Stimulated activated CD8-positive, alpha-beta memory T cell treated with anti-CD3 and anti-CD28 coated beads, Interleukin-12 subunit alpha, Interleukin-12 subunit beta, amount 100 ng/mL, for 1 hour (primary cell): ENCODE results near the gene CSF2.

Experiments used
- DNase-seq: peaks from one replicate; pipeline ENCODE4 v3.0.0-alpha.2; 2020; ENCODE audit warnings: low read depth

CSF2 gene

GRCh38 chr5:132055441-132055807 is 18.2 kb upstream of the CSF2 start:
- DNase-seq, result no peak

GRCh38 chr5:132055808-132056609 is 17.6 kb upstream of the CSF2 start:
- peak; percentile 46 for DNase-seq

- DNase-seq, result no peak
Observed at GRCh38 chr5:132056610-132057497, 16.7 kb upstream of the CSF2 start.

DNA sequence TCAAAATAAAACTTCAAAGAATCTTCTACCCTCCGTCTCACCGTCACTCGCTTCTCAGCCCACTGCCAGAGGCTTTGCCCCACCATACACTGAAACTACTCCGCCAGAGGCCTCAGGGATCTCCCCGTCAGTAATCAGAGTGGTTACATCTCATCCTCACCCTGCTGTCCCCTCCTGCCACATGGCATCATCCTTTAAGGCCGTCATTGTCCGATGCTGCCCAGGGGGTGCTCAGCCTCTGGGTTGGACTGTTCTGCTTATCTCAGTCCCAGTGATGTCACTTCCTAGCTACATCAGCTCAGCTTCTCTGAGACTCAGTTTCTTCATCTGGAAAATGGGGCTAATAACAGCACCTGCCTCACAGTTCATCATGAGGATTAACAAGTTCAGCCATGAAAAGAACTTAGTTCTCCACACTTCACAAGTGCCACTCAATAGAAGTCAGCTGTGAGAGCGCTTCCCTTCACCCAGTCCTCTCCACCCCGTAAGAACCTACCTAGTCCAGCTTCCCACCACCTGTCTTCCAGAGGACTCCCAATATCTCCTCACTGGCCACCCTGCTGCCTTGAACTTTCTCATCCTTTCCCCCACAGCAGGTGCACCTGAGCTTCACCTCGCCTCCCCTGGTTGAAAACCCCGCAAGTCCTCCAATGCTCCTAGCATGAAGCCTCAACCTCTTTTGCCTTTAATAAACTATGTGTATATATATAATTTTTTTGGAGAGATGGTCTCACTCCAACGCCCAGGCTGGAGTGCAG is 15.9 kb upstream of the CSF2 start:
- no peak for DNase-seq

DNA sequence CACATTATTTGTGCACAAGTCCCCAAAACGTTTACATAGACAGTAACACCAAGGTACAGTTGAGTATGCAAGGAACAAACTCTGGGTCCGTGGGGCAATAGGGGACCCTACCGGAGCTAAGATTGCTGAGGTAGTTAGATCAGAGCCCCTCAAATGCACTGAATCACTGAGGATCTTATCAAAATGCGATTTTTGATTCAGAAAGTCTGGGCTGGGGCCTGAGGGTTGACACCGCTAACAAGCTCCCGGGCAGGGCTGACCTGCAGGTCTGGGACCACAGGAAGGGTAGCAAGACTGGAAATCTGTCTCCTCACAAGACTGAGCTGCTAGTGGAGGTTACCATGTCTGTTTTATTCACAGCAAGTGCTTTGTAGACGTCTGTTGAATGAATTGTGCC is 14.9 kb upstream of the CSF2 start:
- no peak for DNase-seq

- peak; percentile 23 for DNase-seq
Observed at GRCh38 chr5:132059043-132059695, 14.4 kb upstream of the CSF2 start.

DNA sequence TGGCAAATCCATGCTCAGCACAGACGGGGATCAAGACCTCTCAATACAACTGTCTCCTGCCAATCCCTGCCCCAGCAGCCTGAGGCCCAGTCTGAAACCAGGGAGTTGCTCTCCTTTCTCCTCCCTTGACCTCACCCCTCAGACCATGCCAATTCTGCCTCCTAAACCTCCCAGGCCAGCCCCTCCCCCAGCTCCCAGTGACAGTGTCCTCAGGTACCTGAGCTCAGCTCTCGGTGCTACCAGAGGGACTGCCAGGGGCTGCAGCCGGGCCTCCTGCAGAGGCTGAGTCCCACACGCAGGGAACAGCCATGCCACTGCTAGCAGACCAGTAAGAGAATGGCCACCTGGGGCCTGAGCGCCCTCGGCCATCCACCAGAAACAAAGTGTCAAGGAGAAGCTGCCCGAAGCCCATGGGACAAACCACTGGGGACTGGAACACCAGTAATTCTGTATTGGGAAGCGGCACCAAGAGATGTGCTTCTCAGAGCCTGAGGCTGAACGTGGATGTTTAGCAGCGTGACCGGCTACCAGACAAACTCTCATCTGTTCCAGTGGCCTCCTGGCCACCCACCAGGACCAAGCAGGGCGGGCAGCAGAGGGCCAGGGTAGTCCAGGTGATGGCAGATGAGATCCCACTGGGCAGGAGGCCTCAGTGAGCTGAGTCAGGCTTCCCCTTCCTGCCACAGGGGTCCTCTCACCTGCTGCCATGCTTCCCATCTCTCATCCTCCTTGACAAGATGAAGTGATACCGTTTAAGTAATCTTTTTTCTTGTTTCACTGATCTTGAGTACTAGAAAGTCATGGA is 13.7 kb upstream of the CSF2 start:
- no peak for DNase-seq

- no peak for DNase-seq
Observed at GRCh38 chr5:132060501-132061161, 13.0 kb upstream of the CSF2 start, which contains the start of gene IL3. IL3 (plus strand) TSS chr5:132060655; CDS start chr5:132060707, 52 bp downstream.

DNA sequence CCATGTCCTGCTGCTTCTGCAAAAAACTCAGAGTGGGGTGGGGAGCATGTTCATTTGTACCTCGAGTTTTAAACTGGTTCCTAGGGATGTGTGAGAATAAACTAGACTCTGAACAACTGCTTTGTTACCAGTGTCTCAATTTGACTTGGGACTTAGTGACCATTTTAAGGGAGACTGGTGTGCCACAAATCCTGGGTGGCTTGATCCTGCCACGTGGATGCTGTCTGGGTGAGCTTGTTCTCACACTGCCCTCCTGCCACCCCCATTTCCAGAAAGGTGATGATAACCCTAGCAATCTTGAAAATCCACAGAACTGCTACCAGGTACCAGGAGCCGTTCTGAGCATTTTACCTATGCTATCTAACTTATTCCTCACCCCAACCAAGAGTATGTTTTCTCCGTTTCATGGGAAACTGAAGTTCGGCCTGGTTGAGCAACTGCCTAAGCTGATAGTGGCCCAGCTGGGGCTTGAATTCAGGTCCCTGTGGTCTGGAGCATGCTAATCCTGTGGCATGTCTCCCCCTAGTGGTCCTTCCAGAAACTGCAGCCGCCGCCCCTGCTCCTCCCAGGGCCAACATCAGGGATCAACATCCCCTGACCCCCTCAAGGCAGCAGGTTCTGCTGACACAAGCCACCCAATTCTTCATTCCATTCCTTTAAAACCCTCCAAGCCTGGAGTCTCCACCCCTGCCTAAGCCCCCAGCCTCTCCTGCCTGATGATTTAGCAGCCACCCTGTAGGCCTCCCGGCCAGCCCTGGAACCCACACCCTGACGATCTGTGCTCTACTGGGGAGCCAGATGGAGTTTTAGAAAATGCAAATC is 10.3 kb upstream of the CSF2 start:
- DNase-seq, result peak; percentile 69

- DNase-seq, result no peak
Observed at GRCh38 chr5:132064140-132064539, 9.4 kb upstream of the CSF2 start.

- peak; percentile 69 for DNase-seq
Observed at GRCh38 chr5:132064738-132065331, 8.8 kb upstream of the CSF2 start.

DNA sequence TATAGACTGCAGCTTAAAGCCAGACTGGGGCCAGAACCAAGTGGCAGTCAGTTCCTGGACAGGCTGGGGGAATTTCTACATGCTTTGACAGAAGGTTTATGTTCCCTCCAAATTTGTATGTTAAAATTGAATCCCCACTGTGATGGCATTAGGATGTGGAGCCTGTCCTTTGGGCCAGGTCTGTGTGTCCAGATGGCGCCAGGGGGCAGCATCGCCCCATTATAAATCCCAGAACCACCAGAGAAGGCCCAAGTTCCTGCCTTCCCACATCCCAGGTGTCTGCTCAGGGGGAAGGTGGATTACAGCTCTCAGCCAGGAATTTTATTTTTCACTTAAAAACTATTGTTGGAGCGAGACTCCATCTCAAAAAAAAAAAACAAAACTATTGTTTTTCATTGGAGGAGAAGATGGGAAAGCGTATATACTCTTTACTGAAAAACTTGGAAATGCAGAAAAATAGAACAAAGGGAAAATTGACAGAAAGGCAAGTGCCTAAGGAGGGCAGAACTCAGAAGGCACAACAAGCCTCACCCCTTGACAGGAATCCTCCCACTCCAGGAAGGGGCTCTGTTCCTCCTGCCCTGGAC is 8.1 kb upstream of the CSF2 start:
- DNase-seq, result peak; percentile 33

DNA sequence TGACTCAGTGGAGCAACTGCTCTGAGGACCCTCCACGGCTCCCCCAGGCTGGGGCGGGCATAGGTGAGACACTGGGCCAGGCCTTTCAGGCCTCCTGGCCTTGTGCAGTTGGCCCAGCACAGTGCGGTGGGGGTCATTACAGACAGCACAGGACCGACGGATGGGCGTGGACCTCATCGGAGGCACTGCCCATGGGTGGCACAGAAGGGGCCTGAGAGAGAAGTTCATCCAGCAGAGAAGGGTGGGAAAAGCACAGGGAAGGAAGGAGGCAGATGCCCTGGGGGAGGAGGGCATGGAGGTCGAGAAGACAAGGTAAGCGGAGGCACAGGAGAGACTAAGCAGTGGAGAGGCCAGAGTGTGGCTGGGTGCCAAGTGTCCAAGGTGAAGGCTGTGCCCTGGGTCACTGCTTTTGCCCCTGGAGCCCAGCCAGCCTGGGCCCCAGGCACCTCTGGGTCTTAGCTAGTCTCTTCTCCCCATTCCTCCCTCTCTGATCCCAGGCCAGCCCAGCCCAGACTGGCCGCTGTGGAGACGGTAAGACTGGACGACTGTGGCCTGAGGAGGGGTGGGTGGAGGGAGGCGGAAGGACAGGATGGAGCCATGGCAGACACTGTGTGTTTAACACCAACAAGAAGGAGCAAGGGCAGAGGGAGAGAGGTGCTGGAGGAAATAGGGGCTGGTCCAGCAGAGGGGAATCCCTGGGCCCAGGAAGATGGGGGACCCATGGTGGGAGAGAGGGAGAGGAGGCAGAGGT is 7.5 kb upstream of the CSF2 start:
- DNase-seq, result no peak

GRCh38 chr5:132066871-132067270 is 6.7 kb upstream of the CSF2 start:
- DNase-seq, result no peak

DNA sequence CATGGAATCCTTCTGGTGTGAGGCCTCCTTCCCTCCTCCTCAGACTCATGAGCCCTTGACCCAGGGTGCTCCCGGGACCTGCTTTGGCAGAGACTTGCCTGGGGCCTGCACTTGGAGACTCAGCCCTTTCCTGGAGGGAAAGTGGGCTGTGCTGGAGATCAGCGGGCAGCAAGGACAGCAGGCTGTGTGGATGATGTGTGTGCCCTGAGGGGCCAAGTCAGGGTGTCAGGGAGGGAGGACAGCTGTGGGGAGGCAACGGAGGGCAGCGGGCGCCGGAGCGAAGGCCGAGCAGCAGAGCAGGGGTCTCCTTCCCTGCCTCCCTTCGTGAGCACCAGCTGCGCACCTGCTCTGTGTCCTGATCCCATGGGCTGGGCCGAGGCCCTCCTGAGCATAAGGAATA is 6.1 kb upstream of the CSF2 start:
- no peak for DNase-seq

GRCh38 chr5:132067941-132068808 is 5.4 kb upstream of the CSF2 start:
- DNase-seq, result no peak

DNA sequence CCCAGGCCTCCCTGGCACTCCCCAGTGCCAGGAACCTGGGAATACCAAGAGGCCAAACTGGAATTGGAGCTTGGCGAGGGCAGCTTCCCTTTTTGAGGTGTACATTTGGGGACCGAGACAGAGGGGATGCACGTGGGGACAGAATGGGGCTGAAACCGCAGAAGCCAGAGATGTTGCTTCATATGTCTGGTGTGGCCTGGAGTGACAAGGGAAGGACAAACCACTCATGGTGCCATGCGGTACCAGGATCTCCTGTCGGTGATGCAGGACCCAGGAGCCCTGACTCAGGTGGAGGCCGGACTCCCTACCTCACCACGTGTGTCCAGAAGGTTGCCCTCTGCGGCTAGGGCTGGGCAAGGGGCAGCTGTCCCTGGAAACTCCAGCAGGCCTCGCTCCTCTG is 4.0 kb upstream of the CSF2 start:
- no peak for DNase-seq
